ENCODE measurements around the gene EMC9.

EMC9 gene

GRCh38 chr14:24177041-24177825, 35.8 kb upstream of the EMC9 start:
- no peak for DNase-seq

GRCh38 chr14:24176599-24176998, 35.2 kb upstream of the EMC9 start:
- no peak for DNase-seq

GRCh38 chr14:24172871-24173281, 31.5 kb upstream of the EMC9 start:
- no peak for DNase-seq

GRCh38 chr14:24172261-24172860, 31.0 kb upstream of the EMC9 start:
- no peak for DNase-seq

- peak; percentile 54 for DNase-seq
Observed at GRCh38 chr14:24171422-24172260, 30.2 kb upstream of the EMC9 start, which contains the start of gene REC8. REC8 (plus strand) TSS chr14:24172080; CDS start chr14:24172553, 473 bp downstream.

GRCh38 chr14:24167469-24168114, 26.2 kb upstream of the EMC9 start:
- no peak for DNase-seq

- no peak for DNase-seq
Observed at GRCh38 chr14:24165785-24166184, 24.4 kb upstream of the EMC9 start.

GRCh38 chr14:24164518-24164991, 23.2 kb upstream of the EMC9 start:
- DNase-seq: no peak

GRCh38 chr14:24162093-24162492, 20.7 kb upstream of the EMC9 start:
- no peak for DNase-seq

- peak; percentile 96 for DNase-seq
Observed at GRCh38 chr14:24160850-24161804, 19.7 kb upstream of the EMC9 start, which contains the start of gene IRF9. IRF9 (plus strand) TSS chr14:24161265; CDS start chr14:24162145, 880 bp downstream.

- no peak for DNase-seq
Observed at GRCh38 chr14:24160499-24160849, 19.1 kb upstream of the EMC9 start.

GRCh38 chr14:24159777-24160498, 18.5 kb upstream of the EMC9 start:
- no peak for DNase-seq

GRCh38 chr14:24157331-24157730, 15.9 kb upstream of the EMC9 start:
- DNase-seq: no peak

- DNase-seq: no peak
Observed at GRCh38 chr14:24156840-24157239, 15.4 kb upstream of the EMC9 start.

- no peak for DNase-seq
Observed at GRCh38 chr14:24155100-24155499, 13.7 kb upstream of the EMC9 start.

- no peak for DNase-seq
Observed at GRCh38 chr14:24151404-24152080, 10.2 kb upstream of the EMC9 start.

GRCh38 chr14:24150993-24151392, 9.6 kb upstream of the EMC9 start:
- no peak for DNase-seq

- DNase-seq: no peak
Observed at GRCh38 chr14:24150567-24150966, 9.2 kb upstream of the EMC9 start.

GRCh38 chr14:24150061-24150460, 8.7 kb upstream of the EMC9 start:
- DNase-seq: no peak

- DNase-seq: no peak
Observed at GRCh38 chr14:24149302-24149969, 8.0 kb upstream of the EMC9 start.

Data from stimulated activated CD4-positive, alpha-beta T cell treated with anti-CD3 and anti-CD28 coated beads, Interleukin-12 subunit alpha, Interleukin-12 subunit beta, amount 100 ng/mL, for 4 hours (primary cell).